Left ventricle myocardium inferior (tissue), 1 donor: ENCODE results near the gene DAB2IP. TPM values are rescaled to one million over a fixed set of nuclear protein-coding genes. Genes with fewer than 3 reads are reported as not detected.
"Not testable (repeated sequence)": the region's sequence is repeated elsewhere in the genome, so short reads cannot be mapped to it uniquely, and the experiment has no call there.

Experiments
- DNase-seq: peaks from one replicate; pipeline ENCODE4 v3.0.0-alpha.2; 2020
- H3K27ac ChIP-seq: fragments of 200-600 bp; replicated peaks from 2 replicates; pipeline ENCODE4 v1.8.0; 2021
- H3K27me3 ChIP-seq: fragments of 200-600 bp; 2 replicates; pipeline ENCODE4 v1.8.0; 2021; ENCODE audit warnings: low read depth
- H3K36me3 ChIP-seq: fragments of 200-600 bp; 2 replicates; pipeline ENCODE4 v1.8.0; 2021
- H3K4me1 ChIP-seq: fragments of 200-600 bp; 2 replicates; pipeline ENCODE4 v1.8.0; 2021
- H3K4me3 ChIP-seq: fragments of 200-600 bp; 2 replicates; pipeline ENCODE4 v1.8.0; 2021; ENCODE audit warnings: mild to moderate bottlenecking, moderate library complexity
- H3K9me3 ChIP-seq: fragments of 200-600 bp; replicated peaks from 2 replicates; pipeline ENCODE4 v1.8.0; 2021
- intact Hi-C: fragments of 100-400 bp; cut with micrococcal nuclease; formaldehyde crosslinking; loops from one replicate; pipeline ENCODE4 v1.11.0; 2022
- total RNA-seq: library from RNA; stranded (reverse); fragmentation: NEBNext Ultra II Directional; extraction: Animal tissue kit (Norgen Biotek cat#: 25700); gene quantifications from one replicate; pipeline ENCODE4 v1.2.1, GENCODE V29; 2021
- TF ChIP-seq, protein P1 (sequence below): fragments of 200-600 bp; IDR thresholded peaks from 2 replicates; pipeline ENCODE4 v1.8.0; 2021; ENCODE audit warnings: antibody characterized with exemption, mild to moderate bottlenecking, borderline replicate concordance
- donor health status: DM: no; HTN: yes; CAD: no; lungs with severe emphysema.

DAB2IP gene
- total RNA-seq, 1 donor from 2014 or later, result 50.7 TPM

DNA sequence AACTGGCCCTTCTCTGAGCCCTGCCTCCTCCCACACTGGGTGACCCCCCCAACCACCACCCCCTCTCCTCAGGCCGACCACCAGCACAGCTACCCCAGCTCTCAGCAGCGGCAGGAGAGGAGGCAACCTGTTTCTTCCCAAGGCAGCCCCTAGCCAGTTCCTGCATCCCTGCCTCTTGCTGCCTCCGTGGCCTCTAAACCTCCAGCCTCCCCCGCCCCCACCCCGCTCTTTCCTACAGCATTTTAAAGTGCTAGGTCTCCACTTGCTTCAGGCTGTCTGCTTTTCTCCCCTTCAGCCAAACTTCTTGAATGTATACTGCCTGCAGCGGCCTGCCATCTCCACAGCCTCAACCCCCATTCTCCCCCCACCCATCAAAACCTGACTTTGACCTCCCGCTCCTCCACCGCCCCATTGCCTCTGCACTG, 135.6 kb downstream of the DAB2IP start:
- DNase-seq, result no peak
- H3K4me1 ChIP-seq, result peaks cover 26% of the 10 kb centered on the region
- intact Hi-C loops, result no loop called here

DNA sequence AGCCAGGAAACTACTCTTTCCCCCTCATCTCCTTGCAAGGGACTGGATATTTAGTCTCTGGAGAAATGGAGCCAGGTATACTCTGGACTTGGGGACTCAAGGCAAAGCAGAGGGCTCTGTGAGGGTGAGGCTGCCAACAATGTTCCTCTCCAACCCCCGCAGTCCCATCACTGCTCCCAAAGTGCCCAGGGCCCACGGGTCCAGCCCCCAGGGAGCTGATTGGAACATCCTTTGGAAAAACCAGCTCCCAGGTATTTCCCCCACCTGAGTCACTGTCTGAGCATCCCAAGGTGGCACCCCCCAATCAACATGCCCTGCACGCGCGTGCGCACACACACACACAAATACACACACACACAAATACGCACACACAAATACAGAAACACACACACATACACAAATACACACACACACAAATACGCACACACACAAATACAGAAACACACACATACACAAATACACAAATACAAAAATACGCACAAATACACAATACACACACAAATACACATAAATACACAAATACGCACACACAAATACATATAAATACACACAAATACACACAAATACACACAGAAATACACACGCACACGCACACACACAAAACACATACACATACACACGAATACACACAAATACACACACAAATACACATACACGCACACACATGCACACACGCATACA, 137.4 kb downstream of the DAB2IP start:
- Histone ChIP-seq H3K9me3 (no peaks in the 10 kb centered on the region), H3K36me3 (peaks cover 16% of the 10 kb centered on the region), H3K27ac (no peak overlapping the region), H3K4me1 (peaks cover 8% of the 10 kb centered on the region), H3K27me3 (no peaks in the 10 kb centered on the region), H3K4me3 (no peak overlapping the region)
- TF ChIP-seq, protein P1, sequence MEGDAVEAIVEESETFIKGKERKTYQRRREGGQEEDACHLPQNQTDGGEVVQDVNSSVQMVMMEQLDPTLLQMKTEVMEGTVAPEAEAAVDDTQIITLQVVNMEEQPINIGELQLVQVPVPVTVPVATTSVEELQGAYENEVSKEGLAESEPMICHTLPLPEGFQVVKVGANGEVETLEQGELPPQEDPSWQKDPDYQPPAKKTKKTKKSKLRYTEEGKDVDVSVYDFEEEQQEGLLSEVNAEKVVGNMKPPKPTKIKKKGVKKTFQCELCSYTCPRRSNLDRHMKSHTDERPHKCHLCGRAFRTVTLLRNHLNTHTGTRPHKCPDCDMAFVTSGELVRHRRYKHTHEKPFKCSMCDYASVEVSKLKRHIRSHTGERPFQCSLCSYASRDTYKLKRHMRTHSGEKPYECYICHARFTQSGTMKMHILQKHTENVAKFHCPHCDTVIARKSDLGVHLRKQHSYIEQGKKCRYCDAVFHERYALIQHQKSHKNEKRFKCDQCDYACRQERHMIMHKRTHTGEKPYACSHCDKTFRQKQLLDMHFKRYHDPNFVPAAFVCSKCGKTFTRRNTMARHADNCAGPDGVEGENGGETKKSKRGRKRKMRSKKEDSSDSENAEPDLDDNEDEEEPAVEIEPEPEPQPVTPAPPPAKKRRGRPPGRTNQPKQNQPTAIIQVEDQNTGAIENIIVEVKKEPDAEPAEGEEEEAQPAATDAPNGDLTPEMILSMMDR, result no peak
- no peak for DNase-seq
- intact Hi-C loops, result no loop called here

More for the DNA sequence above, 135.6 kb downstream of the DAB2IP start:
- TF ChIP-seq, protein P1, result no peak
- Histone ChIP-seq H3K27me3 (no peaks in the 10 kb centered on the region), H3K4me3 (no peak overlapping the region), H3K9me3 (no peaks in the 10 kb centered on the region), H3K36me3 (peaks cover 33% of the 10 kb centered on the region), H3K27ac (no peak overlapping the region)

DNA sequence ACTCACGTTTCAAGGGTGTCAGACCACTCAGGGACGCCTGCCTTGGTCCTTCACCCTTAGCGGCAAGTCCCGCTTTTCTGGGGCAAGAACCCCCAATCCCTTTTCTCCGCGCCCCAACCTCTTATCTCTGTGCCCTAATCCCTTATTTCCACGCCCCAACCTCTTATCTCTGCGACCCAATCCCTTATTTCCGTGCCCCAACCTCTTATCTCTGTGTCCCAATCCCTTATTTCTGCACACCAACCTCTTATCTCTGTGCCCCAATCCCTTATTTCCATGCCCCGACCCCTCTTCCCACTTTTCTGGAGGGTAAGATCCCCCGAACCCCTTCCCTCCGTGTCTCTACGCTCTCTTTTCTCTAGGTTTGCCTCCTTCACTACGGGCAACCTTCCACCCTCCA, 139.4 kb downstream of the DAB2IP start:
- DNase-seq, result no peak
- TF ChIP-seq, protein P1, result no peak
- Histone ChIP-seq H3K4me3 (no peak overlapping the region), H3K4me1 (no peaks in the 10 kb centered on the region), H3K9me3 (no peaks in the 10 kb centered on the region), H3K36me3 (no peaks in the 10 kb centered on the region), H3K27ac (no peak overlapping the region), H3K27me3 (no peaks in the 10 kb centered on the region)
- intact Hi-C loops, result no loop called here

DNA sequence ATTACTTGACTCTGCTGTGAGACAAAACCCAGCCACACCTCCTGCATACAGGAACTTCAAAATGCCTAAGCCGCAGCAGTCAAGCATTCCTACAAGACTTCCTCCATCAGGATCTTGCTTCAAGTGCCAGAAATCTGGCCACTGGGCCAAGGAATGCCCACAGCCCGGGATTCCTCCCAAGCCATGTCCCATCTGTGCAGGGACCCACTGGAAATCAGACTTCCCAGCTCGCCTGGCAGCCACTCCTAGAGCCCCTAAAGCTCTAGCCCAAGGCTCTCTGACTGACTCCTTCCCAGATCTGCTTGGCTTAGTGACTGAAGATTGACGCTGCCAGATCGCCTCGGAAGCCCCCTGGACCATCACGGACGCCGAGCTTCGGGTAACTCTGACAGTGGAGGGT, 141.0 kb downstream of the DAB2IP start:
- H3K27me3 ChIP-seq, H3K27ac ChIP-seq, H3K4me1 ChIP-seq, H3K9me3 ChIP-seq, intact Hi-C loops, H3K36me3 ChIP-seq, DNase-seq, H3K4me3 ChIP-seq: not testable (repeated sequence)

DNA sequence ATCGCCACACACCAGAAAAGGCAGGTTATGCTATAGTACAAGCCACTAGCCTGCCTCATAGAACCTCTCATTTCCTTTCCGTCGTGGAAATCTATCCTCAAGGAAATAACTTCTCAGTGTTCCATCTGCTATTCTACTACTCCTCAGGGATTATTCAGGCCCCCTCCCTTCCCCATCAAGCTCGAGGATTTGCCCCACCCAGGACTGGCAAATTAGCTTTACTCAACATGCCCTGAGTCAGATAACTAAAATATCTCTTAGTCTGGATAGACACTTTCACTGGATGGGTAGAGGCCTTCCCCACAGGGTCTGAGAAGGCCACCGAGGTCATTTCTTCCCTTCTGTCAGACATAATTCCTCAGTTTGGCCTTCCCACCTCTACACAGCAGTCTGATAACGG, 142.9 kb downstream of the DAB2IP start:
- intact Hi-C loops, H3K27ac ChIP-seq, H3K9me3 ChIP-seq, H3K36me3 ChIP-seq, H3K4me1 ChIP-seq, DNase-seq, H3K27me3 ChIP-seq, H3K4me3 ChIP-seq: not testable (repeated sequence)

DNA sequence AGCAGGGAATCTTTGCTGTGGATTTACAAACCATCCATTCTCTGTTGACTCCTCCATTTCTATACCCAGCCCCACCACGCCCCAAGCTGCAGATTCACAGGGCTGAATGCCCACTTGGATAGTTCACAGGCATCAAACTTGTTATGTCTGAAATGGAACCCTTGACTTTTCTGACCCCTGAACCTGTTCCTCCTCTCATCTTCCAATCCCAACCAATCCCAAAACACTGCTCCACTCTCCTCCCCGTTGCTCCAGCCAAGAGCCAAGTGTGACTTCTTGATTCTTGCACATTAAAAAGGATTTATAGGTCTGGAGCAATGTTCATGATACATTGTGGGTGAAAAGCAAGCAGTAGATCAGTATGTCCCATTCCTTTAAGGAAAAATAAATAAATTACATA, 145.6 kb downstream of the DAB2IP start:
- Histone ChIP-seq H3K4me1 (no peaks in the 10 kb centered on the region), H3K4me3 (no peak overlapping the region), H3K9me3 (no peaks in the 10 kb centered on the region), H3K27me3 (no peaks in the 10 kb centered on the region), H3K27ac (no peak overlapping the region), H3K36me3 (no peaks in the 10 kb centered on the region)
- intact Hi-C loops, result no loop called here
- no peak for DNase-seq
- TF ChIP-seq, protein P1, result no peak
